Activated CD8-positive, alpha-beta T cell treated with anti-CD3 and anti-CD28 coated beads for 36 hours (primary cell): Measurements from ENCODE around the gene NAALADL2. TPM values are rescaled to one million over a fixed set of nuclear protein-coding genes. Genes with fewer than 3 reads are reported as not detected.
"Not testable (repeated sequence)": the region's sequence is repeated elsewhere in the genome, so short reads cannot be mapped to it uniquely, and the experiment has no call there.

ENCODE experiments used
- ATAC-seq: fragments of 200-7000 bp; cut with Tn5 transposase; one replicate; pipeline ENCODE4 v1.10.0; 2021; ENCODE audit warnings: mild to moderate bottlenecking, moderate library complexity
- CTCF ChIA-PET: fragments of 350-600 bp; sonication (Branson Sonifier 250); formaldehyde crosslinking; loops from one replicate; lab custom pipeline; 2021; ENCODE audit warnings: antibody characterized with exemption; lab: Charles Lee
- POLR2A ChIA-PET: fragments of 350-600 bp; sonication (Branson Sonifier 250); formaldehyde crosslinking; loops from one replicate; lab custom pipeline; 2021; ENCODE audit warnings: antibody characterized with exemption; lab: Charles Lee
- DNase-seq: peaks from one replicate; pipeline ENCODE4 v3.0.0-alpha.2; 2020
- H3K27ac Mint-ChIP-seq: one replicate; pipeline ENCODE4 v1.8.0; 2021; ENCODE audit warnings: mild to moderate bottlenecking, mixed read lengths
- H3K27me3 Mint-ChIP-seq: one replicate; pipeline ENCODE4 v1.8.0; 2021; ENCODE audit warnings: mixed read lengths
- H3K36me3 Mint-ChIP-seq: one replicate; pipeline ENCODE4 v1.8.0; 2021; ENCODE audit warnings: low read depth, mixed read lengths
- H3K4me1 Mint-ChIP-seq: one replicate; pipeline ENCODE4 v1.8.0; 2021; ENCODE audit warnings: low read depth, mixed read lengths
- H3K4me3 Mint-ChIP-seq: one replicate; pipeline ENCODE4 v1.8.0; 2021; ENCODE audit warnings: mild to moderate bottlenecking, moderate library complexity, mixed read lengths
- H3K9me3 Mint-ChIP-seq: one replicate; pipeline ENCODE4 v1.8.0; 2021; ENCODE audit warnings: mixed read lengths
- CTCF ChIP-seq: fragments of 200-600 bp; IDR thresholded peaks from one replicate; pipeline ENCODE4 v1.8.0; 2022; ENCODE audit warnings: antibody characterized with exemption, mild to moderate bottlenecking
- intact Hi-C: fragments of 100-400 bp; cut with micrococcal nuclease; formaldehyde crosslinking; loops from one replicate; pipeline ENCODE4 v1.10.0; 2022
- total RNA-seq, 2 experiments: library from RNA; stranded (reverse); gene quantifications; one replicate each; pipeline ENCODE4 v1.2.3, GENCODE V29; 2021

NAALADL2 gene
- total RNA-seq, 2 experiments from 2014 or later, result 0.60 TPM; not detected in 1

DNA sequence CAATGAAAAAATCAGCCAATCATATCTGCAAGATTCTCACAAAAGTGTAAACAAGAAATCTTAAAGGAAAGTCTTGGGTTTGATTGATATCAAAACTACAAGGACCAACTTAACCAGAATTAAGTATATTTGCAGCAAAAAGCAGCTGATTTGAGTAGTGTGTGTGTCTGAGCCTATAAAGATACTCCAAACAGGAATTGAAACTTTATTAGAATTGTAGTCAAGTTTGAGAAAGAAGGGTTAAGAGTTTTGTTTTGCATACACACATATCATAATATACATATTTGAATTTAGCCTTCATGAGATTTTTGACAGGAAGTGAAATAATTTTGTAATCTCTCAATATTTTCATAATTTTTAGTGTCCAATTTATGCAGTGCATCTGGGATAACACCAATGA is 300.1 kb downstream of the NAALADL2 start:
- no peak for TF ChIP-seq CTCF
- H3K9me3 Mint-ChIP-seq, result no peaks in the 10 kb centered on the region
- no peaks in the 10 kb centered on the region for H3K36me3 Mint-ChIP-seq
- no peak overlapping the region for H3K27ac Mint-ChIP-seq
- H3K27me3 Mint-ChIP-seq, result no peaks in the 10 kb centered on the region
- no peaks in the 10 kb centered on the region for H3K4me1 Mint-ChIP-seq
- ATAC-seq (no peak), DNase-seq (no peak)
- POLR2A ChIA-PET, result no interaction called here
- intact Hi-C loops, result no loop called here
- no peak overlapping the region for H3K4me3 Mint-ChIP-seq
- CTCF ChIA-PET, result no interaction called here

GRCh38 chr3:175161291-175161690 is 302.2 kb downstream of the NAALADL2 start:
- DNase-seq (no peak), ATAC-seq (no peak)
- no peak overlapping the region for H3K27ac Mint-ChIP-seq
- ChIA-PET CTCF (no interaction called here), POLR2A (no interaction called here)
- H3K36me3 Mint-ChIP-seq, result no peaks in the 10 kb centered on the region
- H3K27me3 Mint-ChIP-seq, result no peaks in the 10 kb centered on the region
- intact Hi-C loops, result no loop called here
- H3K9me3 Mint-ChIP-seq, result peaks cover 2% of the 10 kb centered on the region
- H3K4me1 Mint-ChIP-seq, result no peaks in the 10 kb centered on the region
- no peak overlapping the region for H3K4me3 Mint-ChIP-seq
- TF ChIP-seq CTCF, result no peak

DNA sequence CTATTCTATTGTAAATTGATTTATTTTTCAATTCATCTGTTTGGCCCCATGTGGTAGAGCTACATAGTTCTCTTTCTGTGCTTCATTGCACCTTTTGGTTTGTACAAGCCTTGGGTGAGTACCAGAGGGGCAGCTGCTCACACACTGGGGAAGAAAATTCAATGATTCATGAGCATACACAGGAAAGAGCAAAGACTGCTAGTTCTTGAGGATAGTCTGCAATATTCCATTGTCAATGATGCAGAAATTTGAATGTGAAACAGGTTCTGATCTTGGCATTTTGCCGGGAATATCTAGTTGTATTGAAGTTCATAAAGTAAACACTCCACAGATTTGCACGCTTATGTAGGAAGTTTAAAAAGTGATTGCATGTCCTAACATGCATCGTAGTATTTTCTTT is 304.6 kb downstream of the NAALADL2 start:
- ChIA-PET CTCF (no interaction called here), POLR2A (no interaction called here)
- Mint-ChIP-seq H3K9me3 (peaks cover 2% of the 10 kb centered on the region), H3K4me1 (no peaks in the 10 kb centered on the region), H3K4me3 (no peak overlapping the region), H3K36me3 (no peaks in the 10 kb centered on the region), H3K27ac (no peak overlapping the region), H3K27me3 (no peaks in the 10 kb centered on the region)
- DNase-seq (no peak), ATAC-seq (no peak)
- intact Hi-C loops, result no loop called here
- TF ChIP-seq CTCF, result no peak

GRCh38 chr3:175173117-175173516 is 314.0 kb downstream of the NAALADL2 start:
- H3K36me3 Mint-ChIP-seq, POLR2A ChIA-PET, intact Hi-C loops: not testable (repeated sequence)

DNA sequence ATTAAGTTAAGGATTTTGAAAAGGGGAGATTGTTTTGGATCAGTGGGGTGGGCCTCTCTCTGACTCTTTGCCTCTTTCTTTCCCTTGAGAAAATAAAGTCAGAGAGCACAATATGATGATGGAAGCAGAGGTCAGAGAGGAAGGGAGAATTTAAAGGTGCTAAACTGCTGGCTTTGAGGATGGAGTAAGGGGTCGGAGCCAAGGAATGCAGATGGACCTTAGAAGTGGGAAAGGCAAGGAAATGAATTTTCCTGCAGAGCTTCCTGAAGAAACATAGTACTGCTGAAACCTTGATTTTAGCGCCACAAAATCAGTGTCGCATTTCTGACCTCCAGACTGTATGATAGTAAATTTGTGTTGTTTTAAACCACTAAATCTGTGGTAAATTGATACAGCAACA is 317.4 kb downstream of the NAALADL2 start:
- POLR2A ChIA-PET, result no interaction called here
- Mint-ChIP-seq H3K36me3 (no peaks in the 10 kb centered on the region), H3K27me3 (no peaks in the 10 kb centered on the region), H3K4me3 (no peak overlapping the region), H3K9me3 (no peaks in the 10 kb centered on the region), H3K4me1 (no peaks in the 10 kb centered on the region), H3K27ac (no peak overlapping the region)
- ATAC-seq (no peak), DNase-seq (no peak)
- TF ChIP-seq CTCF, result no peak
- CTCF ChIA-PET, result no interaction called here
- intact Hi-C loops, result no loop called here

More at GRCh38 chr3:175173117-175173516, 314.0 kb downstream of the NAALADL2 start:
- CTCF ChIA-PET, H3K27ac Mint-ChIP-seq, H3K27me3 Mint-ChIP-seq, H3K4me1 Mint-ChIP-seq, DNase-seq, H3K4me3 Mint-ChIP-seq, ATAC-seq, H3K9me3 Mint-ChIP-seq: not testable (repeated sequence)

- CTCF ChIA-PET, result interaction anchor here (1.2 kb wide), 1 partner anchor 58 kb away, joined by 3 read pairs; no protein-coding TSS in a partner anchor
- TF ChIP-seq CTCF, result no peak
- H3K36me3 Mint-ChIP-seq, result no peaks in the 10 kb centered on the region
- ATAC-seq (no peak), DNase-seq (no peak)
- H3K4me3 Mint-ChIP-seq, result no peak overlapping the region
- H3K27ac Mint-ChIP-seq, result no peak overlapping the region
- POLR2A ChIA-PET, result no interaction called here
- intact Hi-C loops, result no loop called here
- no peaks in the 10 kb centered on the region for H3K9me3 Mint-ChIP-seq
- no peaks in the 10 kb centered on the region for H3K4me1 Mint-ChIP-seq
- H3K27me3 Mint-ChIP-seq, result no peaks in the 10 kb centered on the region
Observed at GRCh38 chr3:175179055-175179454, 319.9 kb downstream of the NAALADL2 start.
